Activated naive CD8-positive, alpha-beta T cell (primary cell): ENCODE results near the gene DAPK1.

Source experiments
- H3K27ac Mint-ChIP-seq: one replicate; pipeline ENCODE4 v1.8.0; 2021; ENCODE audit warnings: mixed read lengths
- H3K27me3 Mint-ChIP-seq: one replicate; pipeline ENCODE4 v1.8.0; 2021; ENCODE audit warnings: mixed read lengths
- H3K36me3 Mint-ChIP-seq: one replicate; pipeline ENCODE4 v1.8.0; 2021; ENCODE audit warnings: mixed read lengths
- H3K4me1 Mint-ChIP-seq: one replicate; pipeline ENCODE4 v1.8.0; 2021; ENCODE audit warnings: low read depth, mixed read lengths
- H3K4me3 Mint-ChIP-seq: one replicate; pipeline ENCODE4 v1.8.0; 2021; ENCODE audit warnings: mild to moderate bottlenecking, mixed read lengths
- H3K9me3 Mint-ChIP-seq: one replicate; pipeline ENCODE4 v1.8.0; 2021; ENCODE audit warnings: low read depth, mixed read lengths

Gene DAPK1

GRCh38 chr9:87643107-87643650, 145.5 kb downstream of the DAPK1 start:
- Mint-ChIP-seq H3K27me3 (no peaks in the 10 kb centered on the region), H3K27ac (no peak overlapping the region), H3K9me3 (no peaks in the 10 kb centered on the region), H3K4me3 (no peak overlapping the region), H3K4me1 (peaks cover 3% of the 10 kb centered on the region), H3K36me3 (no peaks in the 10 kb centered on the region)

- no peaks in the 10 kb centered on the region for H3K36me3 Mint-ChIP-seq
- H3K27me3 Mint-ChIP-seq = no peaks in the 10 kb centered on the region
Measured at GRCh38 chr9:87643778-87644570, 146.3 kb downstream of the DAPK1 start.

GRCh38 chr9:87644659-87645058, 147.0 kb downstream of the DAPK1 start:
- H3K9me3 Mint-ChIP-seq = no peaks in the 10 kb centered on the region
- no peaks in the 10 kb centered on the region for H3K36me3 Mint-ChIP-seq
- peaks cover 3% of the 10 kb centered on the region for H3K4me1 Mint-ChIP-seq
- no peaks in the 10 kb centered on the region for H3K27me3 Mint-ChIP-seq
- H3K4me3 Mint-ChIP-seq = no peak overlapping the region
- no peak overlapping the region for H3K27ac Mint-ChIP-seq

More at GRCh38 chr9:87643778-87644570, 146.3 kb downstream of the DAPK1 start:
- Mint-ChIP-seq H3K9me3 (no peaks in the 10 kb centered on the region), H3K4me1 (peaks cover 3% of the 10 kb centered on the region), H3K27ac (no peak overlapping the region), H3K4me3 (no peak overlapping the region)

GRCh38 chr9:87646546-87646945, 148.9 kb downstream of the DAPK1 start:
- Mint-ChIP-seq H3K9me3 (no peaks in the 10 kb centered on the region), H3K36me3 (no peaks in the 10 kb centered on the region), H3K4me3 (no peak overlapping the region), H3K4me1 (peaks cover 3% of the 10 kb centered on the region), H3K27me3 (no peaks in the 10 kb centered on the region), H3K27ac (no peak overlapping the region)

GRCh38 chr9:87647114-87647513, 149.4 kb downstream of the DAPK1 start:
- Mint-ChIP-seq H3K9me3 (no peaks in the 10 kb centered on the region), H3K36me3 (no peaks in the 10 kb centered on the region), H3K27me3 (no peaks in the 10 kb centered on the region), H3K4me1 (no peaks in the 10 kb centered on the region), H3K27ac (no peak overlapping the region), H3K4me3 (no peak overlapping the region)

GRCh38 chr9:87648606-87649005, 150.9 kb downstream of the DAPK1 start:
- H3K4me3 Mint-ChIP-seq = no peak overlapping the region
- H3K27me3 Mint-ChIP-seq = no peaks in the 10 kb centered on the region
- H3K36me3 Mint-ChIP-seq = no peaks in the 10 kb centered on the region
- H3K4me1 Mint-ChIP-seq = no peaks in the 10 kb centered on the region
- H3K9me3 Mint-ChIP-seq = no peaks in the 10 kb centered on the region
- no peak overlapping the region for H3K27ac Mint-ChIP-seq

- Mint-ChIP-seq H3K36me3 (no peaks in the 10 kb centered on the region), H3K4me3 (no peak overlapping the region), H3K4me1 (no peaks in the 10 kb centered on the region), H3K9me3 (no peaks in the 10 kb centered on the region), H3K27me3 (no peaks in the 10 kb centered on the region), H3K27ac (no peak overlapping the region)
Measured at GRCh38 chr9:87650611-87651295, 153.1 kb downstream of the DAPK1 start.

GRCh38 chr9:87651431-87651830, 153.8 kb downstream of the DAPK1 start:
- H3K36me3 Mint-ChIP-seq = no peaks in the 10 kb centered on the region
- H3K9me3 Mint-ChIP-seq = no peaks in the 10 kb centered on the region
- H3K27ac Mint-ChIP-seq = no peak overlapping the region
- H3K4me1 Mint-ChIP-seq = no peaks in the 10 kb centered on the region
- no peaks in the 10 kb centered on the region for H3K27me3 Mint-ChIP-seq
- no peak overlapping the region for H3K4me3 Mint-ChIP-seq

GRCh38 chr9:87653941-87654340, 156.3 kb downstream of the DAPK1 start:
- no peaks in the 10 kb centered on the region for H3K27me3 Mint-ChIP-seq
- no peak overlapping the region for H3K4me3 Mint-ChIP-seq
- no peaks in the 10 kb centered on the region for H3K36me3 Mint-ChIP-seq
- H3K27ac Mint-ChIP-seq = no peak overlapping the region
- H3K4me1 Mint-ChIP-seq = no peaks in the 10 kb centered on the region
- no peaks in the 10 kb centered on the region for H3K9me3 Mint-ChIP-seq

- H3K9me3 Mint-ChIP-seq = no peaks in the 10 kb centered on the region
- no peaks in the 10 kb centered on the region for H3K36me3 Mint-ChIP-seq
- no peaks in the 10 kb centered on the region for H3K4me1 Mint-ChIP-seq
- H3K4me3 Mint-ChIP-seq = no peak overlapping the region
- H3K27ac Mint-ChIP-seq = no peak overlapping the region
- H3K27me3 Mint-ChIP-seq = no peaks in the 10 kb centered on the region
Measured at GRCh38 chr9:87655731-87656130, 158.1 kb downstream of the DAPK1 start.

GRCh38 chr9:87656485-87656884, 158.8 kb downstream of the DAPK1 start:
- H3K9me3 Mint-ChIP-seq = no peaks in the 10 kb centered on the region
- H3K27ac Mint-ChIP-seq = no peak overlapping the region
- no peaks in the 10 kb centered on the region for H3K36me3 Mint-ChIP-seq
- no peaks in the 10 kb centered on the region for H3K27me3 Mint-ChIP-seq
- H3K4me3 Mint-ChIP-seq = no peak overlapping the region
- H3K4me1 Mint-ChIP-seq = no peaks in the 10 kb centered on the region

GRCh38 chr9:87657190-87657589, 159.5 kb downstream of the DAPK1 start:
- no peaks in the 10 kb centered on the region for H3K9me3 Mint-ChIP-seq
- H3K36me3 Mint-ChIP-seq = no peaks in the 10 kb centered on the region
- H3K27ac Mint-ChIP-seq = no peak overlapping the region
- no peak overlapping the region for H3K4me3 Mint-ChIP-seq
- no peaks in the 10 kb centered on the region for H3K4me1 Mint-ChIP-seq
- H3K27me3 Mint-ChIP-seq = no peaks in the 10 kb centered on the region

- Mint-ChIP-seq H3K4me3 (no peak overlapping the region), H3K27me3 (no peaks in the 10 kb centered on the region), H3K4me1 (no peaks in the 10 kb centered on the region), H3K27ac (no peak overlapping the region), H3K9me3 (no peaks in the 10 kb centered on the region), H3K36me3 (no peaks in the 10 kb centered on the region)
Measured at GRCh38 chr9:87657893-87658292, 160.2 kb downstream of the DAPK1 start.

GRCh38 chr9:87658511-87658910, 160.8 kb downstream of the DAPK1 start:
- Mint-ChIP-seq H3K27ac (no peak overlapping the region), H3K36me3 (no peaks in the 10 kb centered on the region), H3K27me3 (no peaks in the 10 kb centered on the region), H3K9me3 (no peaks in the 10 kb centered on the region), H3K4me1 (no peaks in the 10 kb centered on the region), H3K4me3 (no peak overlapping the region)

GRCh38 chr9:87659534-87660419, 162.1 kb downstream of the DAPK1 start:
- Mint-ChIP-seq H3K4me1 (no peaks in the 10 kb centered on the region), H3K27me3 (no peaks in the 10 kb centered on the region), H3K4me3 (no peak overlapping the region), H3K36me3 (no peaks in the 10 kb centered on the region), H3K27ac (no peak overlapping the region), H3K9me3 (no peaks in the 10 kb centered on the region)
